ENCODE results near the gene SLC49A4. TPM values are rescaled to one million over a fixed set of nuclear protein-coding genes. Genes with fewer than 3 reads are reported as not detected.

The SLC49A4 gene
- total RNA-seq, 1 donor from 2014 or later, result 18.0 TPM

GRCh38 chr3:122786066-122786465 is 8.8 kb upstream of the SLC49A4 start:
- no peak overlapping the region for H3K4me3 ChIP-seq (ENCODE audit: insufficient read depth, low read depth, low read length)
- H3K27ac ChIP-seq (ENCODE audit: low read depth, low read length), result peak overlapping the region; percentile 19
- peak overlapping the region; percentile 35 for H3K27ac Mint-ChIP-seq (ENCODE audit: unreplicated experiment)
- no peaks in the 10 kb centered on the region for H3K9me3 ChIP-seq (ENCODE audit: insufficient read depth, low read depth, low read length)
- H3K79me2 ChIP-seq (ENCODE audit: insufficient read depth, low read length), result no peaks in the 10 kb centered on the region
- DNase-seq (ENCODE audit: low read depth), result peak; percentile 76
- H3K4me3 Mint-ChIP-seq (ENCODE audit: unreplicated experiment), result no peak overlapping the region
- H3K36me3 ChIP-seq (ENCODE audit: insufficient read depth, low read length), result no peaks in the 10 kb centered on the region
- H3K9ac ChIP-seq (ENCODE audit: low read length), result no peak overlapping the region
- H3K27me3 ChIP-seq (ENCODE audit: insufficient read depth, low read length), result no peaks in the 10 kb centered on the region
- H3K4me1 ChIP-seq (ENCODE audit: insufficient read depth, low read length), result peaks cover 3% of the 10 kb centered on the region
- no peaks in the 10 kb centered on the region for H3K9me3 Mint-ChIP-seq (ENCODE audit: unreplicated experiment)
- FAIRE-seq, result peak; percentile 98
- TF ChIP-seq EZH2 (IDR thresholded peaks at IDR 0.05; ENCODE audit: insufficient read depth, low read length) (no peak), CTCF (IDR thresholded peaks at IDR 0.05; ENCODE audit: insufficient read depth, low read depth, low read length) (no peak)
- peaks cover 16% of the 10 kb centered on the region for H3K4me1 Mint-ChIP-seq (ENCODE audit: low read depth, unreplicated experiment)
- no peak overlapping the region for H2AFZ ChIP-seq (ENCODE audit: low read depth, low read length)
- H4K20me1 ChIP-seq (ENCODE audit: insufficient read depth, low read length), result no peaks in the 10 kb centered on the region
- no peaks in the 10 kb centered on the region for H3K36me3 Mint-ChIP-seq (ENCODE audit: low read depth, unreplicated experiment)
- H3K4me2 ChIP-seq (ENCODE audit: low read length), result no peak overlapping the region
- H3K27me3 Mint-ChIP-seq (ENCODE audit: low read depth, unreplicated experiment), result no peaks in the 10 kb centered on the region

- no peaks in the 10 kb centered on the region for H3K9me3 ChIP-seq (ENCODE audit: insufficient read depth, low read depth, low read length)
- H3K79me2 ChIP-seq (ENCODE audit: insufficient read depth, low read length), result no peaks in the 10 kb centered on the region
- Mint-ChIP-seq H3K27me3 (ENCODE audit: low read depth, unreplicated experiment) (no peaks in the 10 kb centered on the region), H3K36me3 (ENCODE audit: low read depth, unreplicated experiment) (no peaks in the 10 kb centered on the region), H3K4me1 (ENCODE audit: low read depth, unreplicated experiment) (peaks cover 17% of the 10 kb centered on the region), H3K4me3 (ENCODE audit: unreplicated experiment) (no peak overlapping the region), H3K9me3 (ENCODE audit: unreplicated experiment) (no peaks in the 10 kb centered on the region), H3K27ac (ENCODE audit: unreplicated experiment) (no peak overlapping the region)
- no peak overlapping the region for H3K4me2 ChIP-seq (ENCODE audit: low read length)
- H2AFZ ChIP-seq (ENCODE audit: low read depth, low read length), result no peak overlapping the region
- no peaks in the 10 kb centered on the region for H3K27me3 ChIP-seq (ENCODE audit: insufficient read depth, low read length)
- H3K4me3 ChIP-seq (ENCODE audit: insufficient read depth, low read depth, low read length), result no peak overlapping the region
- TF ChIP-seq EZH2 (IDR thresholded peaks at IDR 0.05; ENCODE audit: insufficient read depth, low read length) (no peak), CTCF (IDR thresholded peaks at IDR 0.05; ENCODE audit: insufficient read depth, low read depth, low read length) (no peak)
- no peak overlapping the region for H3K27ac ChIP-seq (ENCODE audit: low read depth, low read length)
- FAIRE-seq (no peak), DNase-seq (ENCODE audit: low read depth) (no peak)
- no peaks in the 10 kb centered on the region for H3K36me3 ChIP-seq (ENCODE audit: insufficient read depth, low read length)
- no peak overlapping the region for H3K9ac ChIP-seq (ENCODE audit: low read length)
- H4K20me1 ChIP-seq (ENCODE audit: insufficient read depth, low read length), result no peaks in the 10 kb centered on the region
- H3K4me1 ChIP-seq (ENCODE audit: insufficient read depth, low read length), result peaks cover 3% of the 10 kb centered on the region
Observed at GRCh38 chr3:122787872-122788271, 7.0 kb upstream of the SLC49A4 start.

- no peak overlapping the region for H3K9ac ChIP-seq (ENCODE audit: low read length)
- Mint-ChIP-seq H3K36me3 (ENCODE audit: low read depth, unreplicated experiment) (no peaks in the 10 kb centered on the region), H3K27me3 (ENCODE audit: low read depth, unreplicated experiment) (no peaks in the 10 kb centered on the region), H3K9me3 (ENCODE audit: unreplicated experiment) (no peaks in the 10 kb centered on the region), H3K4me1 (ENCODE audit: low read depth, unreplicated experiment) (peaks cover 16% of the 10 kb centered on the region), H3K27ac (ENCODE audit: unreplicated experiment) (no peak overlapping the region), H3K4me3 (ENCODE audit: unreplicated experiment) (no peak overlapping the region)
- H3K4me2 ChIP-seq (ENCODE audit: low read length), result no peak overlapping the region
- no peaks in the 10 kb centered on the region for H4K20me1 ChIP-seq (ENCODE audit: insufficient read depth, low read length)
- no peaks in the 10 kb centered on the region for H3K79me2 ChIP-seq (ENCODE audit: insufficient read depth, low read length)
- no peaks in the 10 kb centered on the region for H3K9me3 ChIP-seq (ENCODE audit: insufficient read depth, low read depth, low read length)
- FAIRE-seq (no peak), DNase-seq (ENCODE audit: low read depth) (no peak)
- H3K27ac ChIP-seq (ENCODE audit: low read depth, low read length), result no peak overlapping the region
- H3K4me1 ChIP-seq (ENCODE audit: insufficient read depth, low read length), result peaks cover 15% of the 10 kb centered on the region
- no peak overlapping the region for H3K4me3 ChIP-seq (ENCODE audit: insufficient read depth, low read depth, low read length)
- no peak overlapping the region for H2AFZ ChIP-seq (ENCODE audit: low read depth, low read length)
- H3K36me3 ChIP-seq (ENCODE audit: insufficient read depth, low read length), result no peaks in the 10 kb centered on the region
- TF ChIP-seq CTCF (IDR thresholded peaks at IDR 0.05; ENCODE audit: insufficient read depth, low read depth, low read length) (no peak), EZH2 (IDR thresholded peaks at IDR 0.05; ENCODE audit: insufficient read depth, low read length) (no peak)
- H3K27me3 ChIP-seq (ENCODE audit: insufficient read depth, low read length), result no peaks in the 10 kb centered on the region
Observed at GRCh38 chr3:122789585-122790273, 5.1 kb upstream of the SLC49A4 start.
